Urinary bladder (tissue), 4 donors: ENCODE data around the gene ZC3H12D. TPM values are rescaled to one million over a fixed set of nuclear protein-coding genes. Genes with fewer than 3 reads are reported as not detected.
A peak's percentile ranks its signal among the peaks of the same experiment; 100 is the strongest.
"Not testable (repeated sequence)": the region's sequence is repeated elsewhere in the genome, so short reads cannot be mapped to it uniquely, and the experiment has no call there.

ENCODE experiments used
- DNase-seq: peaks from one replicate; pipeline ENCODE4 v3.0.0-alpha.2; 2015; ENCODE audit errors: extremely low spot score
- H3K27ac ChIP-seq: one replicate; pipeline ENCODE4 v1.5.1; 2013; ENCODE audit warnings: low read depth, mild to moderate bottlenecking, moderate library complexity
- H3K36me3 ChIP-seq: one replicate; pipeline ENCODE4 v1.6.1; 2013; ENCODE audit warnings: mild to moderate bottlenecking, moderate library complexity; ENCODE audit not compliant: insufficient read depth
- H3K4me1 ChIP-seq: one replicate; pipeline ENCODE4 v1.6.1; 2013; ENCODE audit warnings: mild to moderate bottlenecking, moderate library complexity; ENCODE audit not compliant: insufficient read depth
- H3K4me3 ChIP-seq: one replicate; pipeline ENCODE4 v1.5.1; 2013; ENCODE audit warnings: low read depth, low read length
- WGBS: extraction: QIAGEN DNeasy Blood & Tissue Kit; methylation state at CpG from one replicate; pipeline ENCODE4 v1.1.7; 2013; 5-methylcytosine and 5-hydroxymethylcytosine counted together
- polyA plus RNA-seq: library from polyadenylated mRNA; stranded (reverse); fragments of 200-250 nt; gene quantifications from one replicate; pipeline ENCODE4 v1.2.3, GENCODE V29; 2013
- total RNA-seq: library from RNA; depleted of rRNA; stranded (reverse); fragments of >200 nt; gene quantifications from one replicate; pipeline ENCODE4 v1.2.3, GENCODE V29; 2014
- donor health status: healthy with polysubstance abuse.
- donor health status: healthy.

ZC3H12D gene
- total and polyA plus RNA-seq, 2 donors: 0.42 to 1.2 TPM

- not testable (repeated sequence) for H3K27ac ChIP-seq, H3K4me3 ChIP-seq, DNase-seq, H3K36me3 ChIP-seq, H3K4me1 ChIP-seq
- 82% methylated on average over 3 of the region's 3 CpGs for WGBS
These were observed 24.6 kb downstream of the ZC3H12D start for GRCh38 chr6:149460249-149460648.

- 79% methylated on average over 5 of the region's 5 CpGs for WGBS
- no peaks in the 10 kb centered on the region for H3K4me1 ChIP-seq
- no peak for DNase-seq
- no peak overlapping the region for H3K27ac ChIP-seq
- no peak overlapping the region for H3K4me3 ChIP-seq
- no peaks in the 10 kb centered on the region for H3K36me3 ChIP-seq
These were observed 25.1 kb downstream of the ZC3H12D start for GRCh38 chr6:149459761-149460160.

- H3K4me3 ChIP-seq: no peak overlapping the region
- WGBS: 91% methylated on average over 1 of the region's 1 CpG
- no peak for DNase-seq
- H3K27ac ChIP-seq: no peak overlapping the region
- H3K36me3 ChIP-seq: no peaks in the 10 kb centered on the region
- no peaks in the 10 kb centered on the region for H3K4me1 ChIP-seq
These were observed 26.0 kb downstream of the ZC3H12D start for GRCh38 chr6:149458806-149459205.

GRCh38 chr6:149458196-149458595 is 26.6 kb downstream of the ZC3H12D start:
- no peaks in the 10 kb centered on the region for H3K4me1 ChIP-seq
- H3K36me3 ChIP-seq: no peaks in the 10 kb centered on the region
- no peak for DNase-seq
- no peak overlapping the region for H3K27ac ChIP-seq
- WGBS: 96% methylated on average over 7 of the region's 7 CpGs
- no peak overlapping the region for H3K4me3 ChIP-seq

- H3K4me3 ChIP-seq: no peak overlapping the region
- no peaks in the 10 kb centered on the region for H3K4me1 ChIP-seq
- no peak overlapping the region for H3K27ac ChIP-seq
- no peak for DNase-seq
- no peaks in the 10 kb centered on the region for H3K36me3 ChIP-seq
- 42% methylated on average over 7 of the region's 7 CpGs for WGBS
These were observed 27.4 kb downstream of the ZC3H12D start for GRCh38 chr6:149457316-149457884.

- no peak for DNase-seq
- 90% methylated on average over 49 of the region's 49 CpGs for WGBS
- Histone ChIP-seq H3K4me1 (no peaks in the 10 kb centered on the region), H3K27ac (no peak overlapping the region), H3K36me3 (no peaks in the 10 kb centered on the region), H3K4me3 (no peak overlapping the region)
These were observed 28.3 kb downstream of the ZC3H12D start for GRCh38 chr6:149456311-149457021.

- Histone ChIP-seq H3K4me1 (no peaks in the 10 kb centered on the region), H3K4me3 (no peak overlapping the region), H3K27ac (no peak overlapping the region), H3K36me3 (no peaks in the 10 kb centered on the region)
- 61% methylated on average over 11 of the region's 11 CpGs for WGBS
- DNase-seq: no peak
These were observed 29.6 kb downstream of the ZC3H12D start for GRCh38 chr6:149455031-149455732.

- H3K4me3 ChIP-seq: no peak overlapping the region
These were observed 30.4 kb downstream of the ZC3H12D start for GRCh38 chr6:149454346-149454848.

GRCh38 chr6:149453597-149454345 is 31.0 kb downstream of the ZC3H12D start:
- DNase-seq: no peak
- WGBS: 67% methylated on average over 6 of the region's 6 CpGs
- Histone ChIP-seq H3K27ac (no peak overlapping the region), H3K4me3 (no peak overlapping the region), H3K4me1 (no peaks in the 10 kb centered on the region), H3K36me3 (no peaks in the 10 kb centered on the region)

More at GRCh38 chr6:149454346-149454848, 30.4 kb downstream of the ZC3H12D start:
- no peaks in the 10 kb centered on the region for H3K4me1 ChIP-seq
- 6% methylated on average over 15 of the region's 15 CpGs for WGBS
- H3K36me3 ChIP-seq: no peaks in the 10 kb centered on the region
- no peak overlapping the region for H3K27ac ChIP-seq
- DNase-seq: peak; percentile 47

GRCh38 chr6:149452037-149452939 is 32.5 kb downstream of the ZC3H12D start:
- WGBS: 94% methylated on average over 13 of the region's 13 CpGs
- Histone ChIP-seq H3K4me3 (no peak overlapping the region), H3K27ac (no peak overlapping the region), H3K36me3 (no peaks in the 10 kb centered on the region), H3K4me1 (no peaks in the 10 kb centered on the region)
- DNase-seq: no peak

GRCh38 chr6:149451376-149452036 is 33.3 kb downstream of the ZC3H12D start:
- H3K4me3 ChIP-seq: peak overlapping the region; percentile 41
- H3K4me1 ChIP-seq: no peaks in the 10 kb centered on the region
- WGBS: 34% methylated on average over 47 of the region's 47 CpGs
- H3K36me3 ChIP-seq: no peaks in the 10 kb centered on the region
- no peak for DNase-seq
- no peak overlapping the region for H3K27ac ChIP-seq

- WGBS: 6% methylated on average over 89 of the region's 89 CpGs
- DNase-seq: no peak
- Histone ChIP-seq H3K27ac (no peak overlapping the region), H3K36me3 (no peaks in the 10 kb centered on the region), H3K4me1 (no peaks in the 10 kb centered on the region), H3K4me3 (peak overlapping the region; percentile 41)
These were observed 34.0 kb downstream of the ZC3H12D start for GRCh38 chr6:149450679-149451375.
